K562 (cell line): ENCODE data around the gene ZDHHC18. TPM values are rescaled to one million over a fixed set of nuclear protein-coding genes. Genes with fewer than 3 reads are reported as not detected.

Source experiments
- ARID1B ChIP-seq: fragments of 450-650 bp; IDR thresholded peaks from 2 replicates; pipeline ENCODE4 v1.6.1; 2016; ENCODE audit warnings: antibody characterized with exemption, mild to moderate bottlenecking, inconsistent platforms
- ATF1 ChIP-seq, 2 experiments: fragments of 450-650 bp in 1 of 2; IDR thresholded peaks; 2 replicates each; pipeline ENCODE4 v1.6.1; 2016; ENCODE audit warnings: missing compliant biosample characterization in 1 of 2, missing genetic modification characterization in 1 of 2
- CXXC5 ChIP-seq: fragments of 250-450 bp; sonication (Bioruptor Pico); IDR thresholded peaks from 2 replicates; pipeline ENCODE4 v1.8.0; 2022; ENCODE audit warnings: inconsistent platforms, mild to moderate bottlenecking, moderate library complexity
- FOXP1 ChIP-seq: sonication (generic); formaldehyde crosslinking; IDR thresholded peaks from 2 replicates; pipeline ENCODE4 v1.8.0; 2022; ENCODE audit warnings: mild to moderate bottlenecking, missing genetic modification reagents
- MTA3 ChIP-seq: fragments of 450-650 bp; formaldehyde crosslinking; IDR thresholded peaks from 2 replicates; pipeline ENCODE4 v1.6.1; 2017; ENCODE audit warnings: mild to moderate bottlenecking, borderline replicate concordance
- MYC ChIP-seq, 2 experiments: fragments of 250-450 bp in 1 of 2; sonication (Bioruptor Pico) in 1 of 2; IDR thresholded peaks; 2 replicates each; pipeline versions ENCODE4 v1.5.1 to v1.6.1; 2012 to 2021; ENCODE audit warnings: low read depth in 2 of 2, borderline replicate concordance in 1 of 2, improper control_type of control experiment in 1 of 2, low read length in 1 of 2, mild to moderate bottlenecking in 1 of 2, moderate library complexity in 1 of 2
- NELFE ChIP-seq: IDR thresholded peaks from 2 replicates; pipeline ENCODE4 v1.6.1; 2011; ENCODE audit warnings: mild to moderate bottlenecking; ENCODE audit not compliant: insufficient read depth, insufficient read length
- NRF1 ChIP-seq, 2 experiments: fragments of 450-650 bp; IDR thresholded peaks in 1 of 2; conservative IDR thresholded peaks in 1 of 2; 2 replicates each; pipeline ENCODE4 v1.6.1; 2014; ENCODE audit warnings: mild to moderate bottlenecking in 2 of 2
- POLR2AphosphoS2 ChIP-seq: IDR thresholded peaks from 2 replicates; pipeline ENCODE4 v1.6.1; 2012; ENCODE audit warnings: low read length, improper control_type of control experiment
- RCOR1 ChIP-seq, 2 experiments: IDR thresholded peaks; 2 replicates each; pipeline ENCODE4 v1.6.1; 2012; ENCODE audit warnings: low read depth in 2 of 2, low read length in 2 of 2, borderline replicate concordance in 1 of 2, improper control_type of control experiment in 1 of 2
- SFPQ ChIP-seq: fragments of 200-400 bp; formaldehyde crosslinking; IDR thresholded peaks from 2 replicates; pipeline ENCODE4 v1.6.1; 2017; ENCODE audit warnings: mild to moderate bottlenecking, low read depth, low read length, moderate library complexity
- SMARCC2 ChIP-seq: fragments of 450-650 bp; IDR thresholded peaks from 2 replicates; pipeline ENCODE4 v1.6.1; 2017; ENCODE audit warnings: antibody characterized with exemption, moderate library complexity, mild to moderate bottlenecking, low read depth
- STAT5A ChIP-seq: IDR thresholded peaks from 2 replicates; pipeline ENCODE4 v1.6.1; 2012; ENCODE audit warnings: low read length, inconsistent platforms, borderline replicate concordance
- polyA plus RNA-seq, 8 experiments: library from polyadenylated mRNA; depleted of rRNA in 4 of 8; stranded (reverse) in 5 of 8; unstranded in 3 of 8; fragments of >200 nt; fragmentation: Nextera tagmentation in 2 of 8; fragmentation: Illumina TruSeq in 1 of 8; extraction: Ambion mirVana in 2 of 8; extraction: Trizol in 1 of 8; gene quantifications; 2 replicates each; pipeline versions ENCODE4 v1.2.1 to v1.2.3, GENCODE V29; 2011 to 2014; ENCODE audit warnings: inconsistent platforms in 1 of 8, missing spikeins in 1 of 8
- total RNA-seq, 7 experiments: library from RNA; depleted of rRNA in 6 of 7; stranded (reverse); fragments of >200 nt in 6 of 7; fragmentation: Illumina TruSeq in 2 of 7; extraction: Trizol in 2 of 7; gene quantifications; 2 replicates each; pipeline versions ENCODE4 v1.2.1 to v1.2.3, GENCODE V29; 2011 to 2021; ENCODE audit warnings: low replicate concordance in 1 of 7
- TF ChIP-seq, protein P1 (sequence below): IDR thresholded peaks from 2 replicates; pipeline ENCODE4 v1.6.1; 2012; ENCODE audit warnings: low read depth, low read length, improper control_type of control experiment, borderline replicate concordance
- TF ChIP-seq, protein P2 (sequence below): sonication (generic); IDR thresholded peaks from 2 replicates; pipeline ENCODE4 v1.6.1; 2016
- TF ChIP-seq, protein P3 (sequence below): sonication (generic); formaldehyde crosslinking; IDR thresholded peaks from 2 replicates; pipeline ENCODE4 v1.8.1; 2023; ENCODE audit warnings: missing genetic modification reagents, mild to moderate bottlenecking, borderline replicate concordance

The ZDHHC18 gene
- total and polyA plus RNA-seq, 9 of the 15 experiments (the other 6 are each of a cell fraction or from before 2014, with no cell fraction given) = 0.42 to 35.6 (median 15.8) TPM

GRCh38 chr1:26791626-26792025 lies 34.9 kb upstream of the ZDHHC18 start (continued):
- TF ChIP-seq SFPQ (no peak), FOXP1 (CRISPR knock-in tag) (peak; percentile 66; the same call in 1 of the 2 replicates), MTA3 (peak; percentile 64), NELFE (no peak), RCOR1 (IDR thresholded peaks at IDR 0.05; ENCODE audit: borderline replicate concordance in 1 of 2, low read depth in 2 of 2, low read length in 2 of 2) (peak; percentile 83 to 96; a peak in 3 of 4 replicates), ARID1B (peak; percentile 98), CXXC5 (CRISPR knock-in tag) (peak; percentile 61; the same call in 1 of the 2 replicates), STAT5A (peak; percentile 92), NRF1 (conservative IDR thresholded peaks at IDR 0.05 in 1 of 2, IDR thresholded peaks at IDR 0.05 in 1 of 2) (no peak), MYC (IDR thresholded peaks at IDR 0.05; ENCODE audit: low read depth, low read length) (peak; percentile 85), MYC (CRISPR knock-in tag; IDR thresholded peaks at IDR 0.05; ENCODE audit: borderline replicate concordance, low read depth) (no peak), SMARCC2 (peak; percentile 74), ATF1 (CRISPR knock-in tag; IDR thresholded peaks at IDR 0.05) (no peak), ATF1 (tag; IDR thresholded peaks at IDR 0.05) (peak; percentile 44), POLR2AphosphoS2 (no peak)
- TF ChIP-seq, protein P1, sequence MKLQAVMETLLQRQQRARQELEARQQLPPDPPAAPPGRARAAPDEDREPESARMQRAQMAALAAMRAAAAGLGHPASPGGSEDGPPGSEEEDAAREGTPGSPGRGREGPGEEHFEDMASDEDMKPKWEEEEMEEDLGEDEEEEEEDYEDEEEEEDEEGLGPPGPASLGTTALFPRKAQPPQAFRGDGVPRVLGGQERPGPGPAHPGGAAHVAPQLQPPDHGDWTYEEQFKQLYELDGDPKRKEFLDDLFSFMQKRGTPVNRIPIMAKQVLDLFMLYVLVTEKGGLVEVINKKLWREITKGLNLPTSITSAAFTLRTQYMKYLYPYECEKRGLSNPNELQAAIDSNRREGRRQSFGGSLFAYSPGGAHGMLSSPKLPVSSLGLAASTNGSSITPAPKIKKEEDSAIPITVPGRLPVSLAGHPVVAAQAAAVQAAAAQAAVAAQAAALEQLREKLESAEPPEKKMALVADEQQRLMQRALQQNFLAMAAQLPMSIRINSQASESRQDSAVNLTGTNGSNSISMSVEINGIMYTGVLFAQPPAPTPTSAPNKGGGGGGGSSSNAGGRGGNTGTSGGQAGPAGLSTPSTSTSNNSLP = 0 out of 2 replicates have a peak, but pooled peaks have one; percentile 11
- TF ChIP-seq, protein P2, sequence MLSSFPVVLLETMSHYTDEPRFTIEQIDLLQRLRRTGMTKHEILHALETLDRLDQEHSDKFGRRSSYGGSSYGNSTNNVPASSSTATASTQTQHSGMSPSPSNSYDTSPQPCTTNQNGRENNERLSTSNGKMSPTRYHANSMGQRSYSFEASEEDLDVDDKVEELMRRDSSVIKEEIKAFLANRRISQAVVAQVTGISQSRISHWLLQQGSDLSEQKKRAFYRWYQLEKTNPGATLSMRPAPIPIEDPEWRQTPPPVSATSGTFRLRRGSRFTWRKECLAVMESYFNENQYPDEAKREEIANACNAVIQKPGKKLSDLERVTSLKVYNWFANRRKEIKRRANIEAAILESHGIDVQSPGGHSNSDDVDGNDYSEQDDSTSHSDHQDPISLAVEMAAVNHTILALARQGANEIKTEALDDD = peak; percentile 99
- TF ChIP-seq, protein P3, sequence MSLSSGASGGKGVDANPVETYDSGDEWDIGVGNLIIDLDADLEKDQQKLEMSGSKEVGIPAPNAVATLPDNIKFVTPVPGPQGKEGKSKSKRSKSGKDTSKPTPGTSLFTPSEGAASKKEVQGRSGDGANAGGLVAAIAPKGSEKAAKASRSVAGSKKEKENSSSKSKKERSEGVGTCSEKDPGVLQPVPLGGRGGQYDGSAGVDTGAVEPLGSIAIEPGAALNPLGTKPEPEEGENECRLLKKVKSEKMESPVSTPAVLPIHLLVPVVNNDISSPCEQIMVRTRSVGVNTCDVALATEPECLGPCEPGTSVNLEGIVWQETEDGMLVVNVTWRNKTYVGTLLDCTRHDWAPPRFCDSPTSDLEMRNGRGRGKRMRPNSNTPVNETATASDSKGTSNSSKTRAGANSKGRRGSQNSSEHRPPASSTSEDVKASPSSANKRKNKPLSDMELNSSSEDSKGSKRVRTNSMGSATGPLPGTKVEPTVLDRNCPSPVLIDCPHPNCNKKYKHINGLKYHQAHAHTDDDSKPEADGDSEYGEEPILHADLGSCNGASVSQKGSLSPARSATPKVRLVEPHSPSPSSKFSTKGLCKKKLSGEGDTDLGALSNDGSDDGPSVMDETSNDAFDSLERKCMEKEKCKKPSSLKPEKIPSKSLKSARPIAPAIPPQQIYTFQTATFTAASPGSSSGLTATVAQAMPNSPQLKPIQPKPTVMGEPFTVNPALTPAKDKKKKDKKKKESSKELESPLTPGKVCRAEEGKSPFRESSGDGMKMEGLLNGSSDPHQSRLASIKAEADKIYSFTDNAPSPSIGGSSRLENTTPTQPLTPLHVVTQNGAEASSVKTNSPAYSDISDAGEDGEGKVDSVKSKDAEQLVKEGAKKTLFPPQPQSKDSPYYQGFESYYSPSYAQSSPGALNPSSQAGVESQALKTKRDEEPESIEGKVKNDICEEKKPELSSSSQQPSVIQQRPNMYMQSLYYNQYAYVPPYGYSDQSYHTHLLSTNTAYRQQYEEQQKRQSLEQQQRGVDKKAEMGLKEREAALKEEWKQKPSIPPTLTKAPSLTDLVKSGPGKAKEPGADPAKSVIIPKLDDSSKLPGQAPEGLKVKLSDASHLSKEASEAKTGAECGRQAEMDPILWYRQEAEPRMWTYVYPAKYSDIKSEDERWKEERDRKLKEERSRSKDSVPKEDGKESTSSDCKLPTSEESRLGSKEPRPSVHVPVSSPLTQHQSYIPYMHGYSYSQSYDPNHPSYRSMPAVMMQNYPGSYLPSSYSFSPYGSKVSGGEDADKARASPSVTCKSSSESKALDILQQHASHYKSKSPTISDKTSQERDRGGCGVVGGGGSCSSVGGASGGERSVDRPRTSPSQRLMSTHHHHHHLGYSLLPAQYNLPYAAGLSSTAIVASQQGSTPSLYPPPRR (CRISPR knock-in tag) = peak; percentile 78; the same call in 1 of the 2 replicates
